ENCODE results near the gene SCUBE3.

The SCUBE3 gene

GRCh38 chr6:35237476-35237875, 23.7 kb downstream of the SCUBE3 start:
- in situ Hi-C loops (cut with MboI; ENCODE audit: low sequenced_read_pairs) = no loop called here

DNA sequence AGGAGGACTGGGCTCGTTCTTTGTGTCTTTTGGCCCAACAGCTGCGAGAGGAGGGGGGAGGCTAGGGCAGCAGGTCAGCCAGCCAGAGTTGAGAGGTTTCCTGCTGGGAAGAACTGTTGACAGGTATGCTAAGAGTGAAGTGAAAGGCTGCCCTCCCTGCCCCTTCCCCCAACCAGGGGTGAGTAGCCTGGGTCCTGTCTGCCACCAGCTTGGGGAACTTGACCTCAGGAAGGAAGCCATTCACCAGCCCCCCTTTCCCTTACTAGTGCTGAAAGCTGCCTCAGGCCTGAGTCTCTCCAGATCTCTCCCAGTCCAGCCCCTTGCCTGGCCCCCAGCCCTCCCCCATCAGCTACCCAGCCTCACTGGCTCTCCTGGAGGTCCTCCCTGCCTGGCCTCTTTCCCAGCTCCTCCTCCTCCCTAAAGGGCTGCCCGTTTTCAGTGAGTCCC, 25.1 kb downstream of the SCUBE3 start:
- in situ Hi-C loops (cut with MboI; ENCODE audit: low sequenced_read_pairs) = no loop called here

GRCh38 chr6:35239581-35239980, 25.8 kb downstream of the SCUBE3 start:
- in situ Hi-C loops (cut with MboI; ENCODE audit: low sequenced_read_pairs) = no loop called here

DNA sequence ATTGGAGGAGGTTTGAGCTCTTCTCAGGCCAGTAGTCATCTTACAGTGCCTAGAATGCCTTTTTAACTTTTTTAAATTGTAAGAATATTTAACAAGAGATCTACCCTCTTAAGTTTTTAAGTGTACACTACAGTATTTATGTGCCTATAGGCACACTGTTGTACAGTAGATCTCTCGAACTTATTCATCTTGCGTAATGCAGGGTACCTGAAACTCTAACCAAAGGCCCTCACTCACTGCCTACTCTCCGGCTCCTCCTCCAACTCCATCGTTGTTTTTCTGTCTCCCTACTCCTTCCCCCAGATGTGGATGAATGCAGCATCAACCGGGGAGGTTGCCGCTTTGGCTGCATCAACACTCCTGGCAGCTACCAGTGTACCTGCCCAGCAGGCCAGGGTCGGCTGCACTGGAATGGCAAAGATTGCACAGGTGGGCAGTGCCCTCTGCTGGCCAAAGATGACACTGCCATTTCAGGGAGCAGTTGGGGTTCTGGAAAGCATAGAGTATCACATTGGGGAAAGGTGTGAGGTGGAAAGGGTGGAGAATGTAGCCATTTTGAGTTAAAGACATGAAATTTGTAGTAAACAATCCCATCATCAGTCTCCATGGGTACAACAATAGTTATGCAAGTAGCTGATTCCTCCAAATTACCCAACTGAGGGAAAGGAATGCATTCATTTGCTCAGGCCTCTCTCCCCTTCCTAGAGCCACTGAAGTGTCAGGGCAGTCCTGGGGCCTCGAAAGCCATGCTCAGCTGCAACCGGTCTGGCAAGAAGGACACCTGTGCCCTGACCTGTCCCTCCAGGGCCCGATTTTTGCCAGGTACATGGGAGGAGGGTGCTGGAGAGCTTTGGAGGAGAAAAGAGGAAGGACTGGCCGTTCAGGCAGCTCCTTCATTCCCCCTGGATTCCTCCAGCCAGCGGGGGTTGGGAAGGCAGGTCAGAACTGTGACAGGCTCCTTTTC, 27.4 kb downstream of the SCUBE3 start:
- in situ Hi-C loops (cut with MboI; ENCODE audit: low sequenced_read_pairs) = no loop called here

- in situ Hi-C loops (cut with MboI; ENCODE audit: low sequenced_read_pairs) = no loop called here
These were observed 28.7 kb downstream of the SCUBE3 start for GRCh38 chr6:35242486-35242885.

GRCh38 chr6:35242906-35243305, 29.1 kb downstream of the SCUBE3 start:
- in situ Hi-C loops (cut with MboI; ENCODE audit: low sequenced_read_pairs) = no loop called here

DNA sequence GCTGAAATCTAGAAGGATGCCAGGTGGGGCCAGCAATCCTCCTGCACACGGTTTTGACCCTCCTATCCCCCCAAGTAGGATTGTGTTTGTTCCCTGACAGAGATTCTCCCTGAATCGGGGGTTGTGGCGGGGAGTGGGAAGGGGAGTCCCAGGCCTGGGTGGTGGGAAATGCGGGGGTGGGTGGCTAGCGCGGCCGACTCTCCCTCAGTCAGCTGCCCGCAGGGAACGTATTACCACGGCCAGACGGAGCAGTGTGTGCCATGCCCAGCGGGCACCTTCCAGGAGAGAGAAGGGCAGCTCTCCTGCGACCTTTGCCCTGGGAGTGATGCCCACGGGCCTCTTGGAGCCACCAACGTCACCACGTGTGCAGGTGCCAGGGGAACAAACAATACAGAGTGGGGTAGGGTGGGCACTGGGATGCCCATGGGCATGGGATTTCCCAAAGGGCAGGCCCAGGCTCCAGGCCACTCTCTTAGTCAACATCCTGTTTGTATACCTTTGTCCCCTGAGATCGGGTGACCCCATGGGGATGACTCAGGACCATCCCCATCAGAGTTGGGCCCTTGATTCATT, 29.7 kb downstream of the SCUBE3 start:
- in situ Hi-C loops (cut with MboI; ENCODE audit: low sequenced_read_pairs) = no loop called here

- in situ Hi-C loops (cut with MboI; ENCODE audit: low sequenced_read_pairs) = no loop called here
These were observed 30.8 kb downstream of the SCUBE3 start for GRCh38 chr6:35244551-35244950.

DNA sequence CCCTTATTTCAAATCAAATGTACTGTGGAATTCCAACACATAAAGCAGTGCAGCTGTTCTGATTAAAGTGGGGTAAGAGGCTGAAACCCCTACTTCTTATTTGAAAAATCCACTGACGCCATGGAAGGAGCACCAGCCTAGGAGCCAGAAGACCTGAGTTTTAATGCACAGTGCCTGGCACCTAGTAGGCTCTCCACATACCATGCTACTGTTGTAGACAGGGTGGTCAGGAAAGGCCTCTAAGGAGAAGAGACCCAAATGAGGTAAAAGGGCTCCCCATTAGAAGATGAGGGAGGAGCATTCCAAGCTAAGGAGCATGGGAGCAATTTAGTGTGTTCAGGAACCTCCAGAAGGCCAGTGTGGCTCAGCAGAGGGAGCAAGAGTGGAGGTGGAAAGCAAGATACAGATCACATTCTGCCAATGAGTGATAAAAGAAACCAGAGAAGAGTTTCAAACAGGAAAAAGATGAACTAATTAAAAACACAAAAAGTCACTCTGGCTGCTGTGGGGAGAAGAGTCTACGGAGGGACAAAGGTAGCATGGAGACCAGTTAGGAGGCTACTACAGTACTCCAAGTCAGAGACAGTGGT, 34.0 kb downstream of the SCUBE3 start:
- in situ Hi-C loops (cut with MboI; ENCODE audit: low sequenced_read_pairs) = no loop called here

DNA sequence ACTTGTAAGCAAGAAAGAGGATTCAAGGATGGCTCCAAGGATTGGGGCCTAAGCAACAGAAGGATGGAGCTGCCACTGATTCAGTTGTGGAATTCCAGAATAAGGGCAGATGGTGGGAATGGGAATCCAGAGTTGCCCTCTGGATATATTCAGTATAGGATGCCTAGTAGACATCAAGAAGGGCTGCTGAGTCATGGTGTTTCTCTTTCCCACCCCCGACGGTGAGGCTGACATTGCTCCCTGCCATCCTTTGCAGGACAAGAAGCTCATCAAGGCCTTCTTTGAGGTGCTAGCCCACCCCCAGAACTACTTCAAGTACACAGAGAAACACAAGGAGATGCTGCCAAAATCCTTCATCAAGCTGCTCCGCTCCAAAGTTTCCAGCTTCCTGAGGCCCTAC, 34.5 kb downstream of the SCUBE3 start:
- in situ Hi-C loops (cut with MboI; ENCODE audit: low sequenced_read_pairs) = no loop called here

- in situ Hi-C loops (cut with MboI; ENCODE audit: low sequenced_read_pairs) = no loop called here
These were observed 35.2 kb downstream of the SCUBE3 start for GRCh38 chr6:35248965-35249364.

DNA sequence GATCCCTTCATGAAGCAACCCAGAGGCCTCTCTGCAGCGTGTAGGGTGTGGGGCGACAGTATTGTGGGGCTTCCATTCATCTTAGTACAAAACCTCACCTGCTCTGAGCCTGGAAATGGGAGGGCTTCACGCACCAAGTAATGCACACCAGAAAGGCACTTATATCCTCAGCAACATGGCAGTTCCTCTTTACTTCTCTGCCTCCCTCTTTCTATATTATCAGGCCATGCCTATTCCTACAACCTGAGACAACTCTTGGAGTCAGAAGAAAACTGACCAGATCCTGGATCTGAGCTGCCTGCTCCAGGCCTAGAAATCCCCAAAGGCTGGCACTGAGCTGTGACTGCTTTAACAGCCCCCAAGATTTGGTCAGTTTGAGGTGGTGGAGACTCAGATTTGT, 38.2 kb downstream of the SCUBE3 start:
- in situ Hi-C loops (cut with MboI; ENCODE audit: low sequenced_read_pairs) = no loop called here

DNA sequence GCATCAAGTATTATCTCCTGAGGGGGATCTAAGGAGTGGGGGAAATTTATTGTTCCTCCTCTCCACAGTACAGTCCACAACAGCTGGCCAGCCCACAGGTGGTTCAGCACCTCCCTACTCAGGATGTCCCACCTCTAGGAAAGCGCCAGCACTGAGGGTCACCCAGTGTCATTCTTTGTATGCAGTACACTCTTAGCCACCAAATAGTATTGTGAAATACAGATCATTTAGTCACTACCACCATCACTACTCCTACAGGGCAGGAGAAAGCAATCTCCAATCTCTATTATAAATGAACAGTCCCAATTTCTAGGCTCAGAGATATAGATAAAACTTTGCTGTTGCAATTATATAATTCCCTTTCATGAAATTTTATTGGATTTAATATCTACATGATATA, 39.5 kb downstream of the SCUBE3 start:
- in situ Hi-C loops (cut with MboI; ENCODE audit: low sequenced_read_pairs) = no loop called here

DNA sequence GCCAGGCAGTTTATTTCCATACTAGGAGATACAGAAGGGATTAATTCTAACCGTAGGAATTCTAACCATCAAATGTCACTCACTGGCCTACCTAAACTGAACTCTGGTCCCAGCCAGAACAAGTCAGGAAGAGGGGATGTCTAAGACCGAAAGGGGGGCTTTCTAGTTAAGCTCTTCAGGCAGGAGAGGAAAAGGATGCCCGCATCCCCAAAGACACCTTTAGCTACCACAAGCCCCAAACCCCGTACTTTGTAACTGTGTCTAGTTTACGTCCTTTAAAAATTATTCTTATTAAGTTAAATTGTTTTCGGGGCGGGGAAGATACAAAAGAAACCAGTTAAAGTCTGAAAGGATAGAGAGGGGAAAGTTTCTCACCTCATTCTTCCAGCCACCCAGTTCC, 44.6 kb downstream of the SCUBE3 start:
- in situ Hi-C loops (cut with MboI; ENCODE audit: low sequenced_read_pairs) = no loop called here

- in situ Hi-C loops (cut with MboI; ENCODE audit: low sequenced_read_pairs) = no loop called here
These were observed 45.1 kb downstream of the SCUBE3 start for GRCh38 chr6:35258858-35259193.

- in situ Hi-C loops (cut with MboI; ENCODE audit: low sequenced_read_pairs) = no loop called here
These were observed 45.6 kb downstream of the SCUBE3 start, which contains the start of gene ZNF76 for GRCh38 chr6:35259194-35259947. Gene ZNF76 (plus strand): TSS chr6:35259735. CDS start chr6:35281152, 21,417 bp downstream.

- in situ Hi-C loops (cut with MboI; ENCODE audit: low sequenced_read_pairs) = no loop called here
These were observed 46.3 kb downstream of the SCUBE3 start for GRCh38 chr6:35259948-35260590.

DNA sequence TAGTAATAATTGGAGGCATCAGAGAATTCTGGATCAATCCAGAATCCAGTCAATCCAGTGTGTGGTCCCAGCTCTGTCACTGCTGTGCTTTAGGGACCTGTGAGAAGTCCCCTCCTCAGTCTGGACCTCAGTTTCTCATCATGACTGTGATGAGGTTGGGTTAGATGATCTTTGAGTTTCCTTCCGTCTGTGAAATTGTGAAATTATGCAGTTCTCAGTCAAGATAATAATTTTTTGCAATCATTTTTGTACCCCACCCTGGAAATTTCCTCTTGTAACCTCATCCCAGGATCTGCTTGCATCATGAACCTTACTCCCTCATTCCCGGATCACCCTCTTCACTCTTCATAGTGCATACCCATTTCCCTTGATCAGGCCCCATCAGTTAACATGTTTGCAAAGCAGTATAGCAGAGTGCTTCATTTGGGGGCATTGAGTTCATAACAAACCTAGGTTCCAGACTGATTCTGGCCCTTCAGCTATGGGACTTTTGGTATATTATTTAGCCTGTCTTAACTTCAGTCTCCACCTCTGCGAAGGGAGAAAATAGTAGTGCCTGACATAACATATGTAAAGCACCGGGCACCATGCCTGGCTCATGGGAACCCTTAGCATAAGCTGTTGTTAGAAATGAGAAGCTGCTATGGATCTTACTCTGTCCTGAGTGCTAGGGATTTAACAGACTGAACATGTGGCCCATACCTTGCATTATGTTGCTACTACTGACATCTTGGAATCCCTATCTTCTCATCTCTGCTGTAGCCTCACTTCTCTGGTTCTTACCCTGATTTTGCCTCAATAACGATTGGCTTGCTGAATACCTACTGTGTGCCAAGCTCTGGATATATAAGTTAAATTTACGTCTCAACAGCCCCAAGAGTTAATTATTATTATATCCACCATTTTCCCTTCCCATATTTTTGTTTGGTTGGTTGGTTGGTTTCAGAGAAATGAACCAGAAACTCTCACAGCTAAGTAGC, 47.1 kb downstream of the SCUBE3 start:
- in situ Hi-C loops (cut with MboI; ENCODE audit: low sequenced_read_pairs) = no loop called here

DNA sequence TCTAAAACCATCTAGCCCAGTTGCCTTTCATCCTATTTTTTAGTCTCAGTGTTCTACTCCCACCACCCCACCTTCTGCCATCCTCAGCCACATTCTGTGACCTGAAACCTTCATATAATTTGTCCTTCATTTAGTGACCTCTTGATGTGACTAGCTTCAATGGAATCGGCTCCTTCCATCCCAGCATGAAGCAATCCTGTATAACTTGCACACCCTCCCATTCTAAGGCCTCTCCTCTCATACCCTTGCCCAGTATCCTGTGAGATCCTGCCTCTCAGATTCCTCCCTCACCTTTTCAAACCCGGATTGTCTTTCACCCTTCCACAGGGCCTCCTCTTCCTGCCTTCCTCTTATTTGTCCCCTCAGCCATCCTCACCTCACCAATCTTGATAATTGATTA, 48.8 kb downstream of the SCUBE3 start:
- in situ Hi-C loops (cut with MboI; ENCODE audit: low sequenced_read_pairs) = no loop called here
